H9 (cell line): Measurements from ENCODE around the gene KIAA1614. TPM values are rescaled to one million over a fixed set of nuclear protein-coding genes. Genes with fewer than 3 reads are reported as not detected.

ENCODE experiments used
- DNase-seq: peaks from one replicate; pipeline ENCODE4 v3.0.0-alpha.2; 2017
- H2AFZ ChIP-seq: one replicate; pipeline ENCODE4 v1.6.1; 2013; ENCODE audit warnings: mild to moderate bottlenecking, low read length, control low read depth, moderate library complexity
- H2AK5ac ChIP-seq: 2 replicates; pipeline ENCODE4 v1.6.1; 2013; ENCODE audit warnings: low read length, control low read depth, mixed read lengths; ENCODE audit not compliant: insufficient read length
- H2BK120ac ChIP-seq: one replicate; pipeline ENCODE4 v1.6.1; 2013; ENCODE audit warnings: low read depth, mild to moderate bottlenecking, low read length, control low read depth, inconsistent platforms; ENCODE audit not compliant: poor library complexity, severe bottlenecking
- H2BK12ac ChIP-seq: 2 replicates; pipeline ENCODE4 v1.6.1; 2013; ENCODE audit warnings: low read length, control low read depth, mixed read lengths, low read depth; ENCODE audit not compliant: insufficient read length
- H2BK15ac ChIP-seq: 2 replicates; pipeline ENCODE4 v1.6.1; 2013; ENCODE audit warnings: low read depth, low read length, control low read depth
- H2BK20ac ChIP-seq: one replicate; pipeline ENCODE4 v1.6.1; 2013; ENCODE audit warnings: low read depth, mild to moderate bottlenecking, low read length, control low read depth, inconsistent platforms; ENCODE audit not compliant: poor library complexity, severe bottlenecking
- H2BK5ac ChIP-seq: 2 replicates; pipeline ENCODE4 v1.6.1; 2013; ENCODE audit warnings: low read length, control low read depth, mixed read lengths; ENCODE audit not compliant: insufficient read length
- H3K14ac ChIP-seq: 2 replicates; pipeline ENCODE4 v1.6.1; 2013; ENCODE audit warnings: low read length, control low read depth; ENCODE audit not compliant: insufficient read depth
- H3K18ac ChIP-seq: 2 replicates; pipeline ENCODE4 v1.6.1; 2013; ENCODE audit warnings: low read depth, mild to moderate bottlenecking, mixed read lengths, low read length, control low read depth; ENCODE audit not compliant: insufficient read length
- H3K23ac ChIP-seq: 2 replicates; pipeline ENCODE4 v1.6.1; 2013; ENCODE audit warnings: low read length, control low read depth, mixed read lengths, low read depth; ENCODE audit not compliant: insufficient read length
- H3K23me2 ChIP-seq: 2 replicates; pipeline ENCODE4 v1.6.1; 2013; ENCODE audit warnings: low read depth, mild to moderate bottlenecking, mixed read lengths, low read length, control low read depth; ENCODE audit not compliant: insufficient read length, poor library complexity, severe bottlenecking
- H3K27ac ChIP-seq: 2 replicates; pipeline ENCODE4 v1.5.1; 2013; ENCODE audit warnings: low read length, control low read depth, mixed read lengths, low read depth; ENCODE audit not compliant: insufficient read length
- H3K27me3 ChIP-seq: 2 replicates; pipeline ENCODE4 v1.6.1; 2013; ENCODE audit warnings: low read length, control low read depth, inconsistent platforms; ENCODE audit not compliant: insufficient read depth
- H3K4ac ChIP-seq: 2 replicates; pipeline ENCODE4 v1.6.1; 2013; ENCODE audit warnings: low read depth, mild to moderate bottlenecking, control low read depth, inconsistent platforms, low read length, moderate library complexity
- H3K4me1 ChIP-seq: 2 replicates; pipeline ENCODE4 v1.6.1; 2013; ENCODE audit warnings: low read length, control low read depth, inconsistent platforms; ENCODE audit not compliant: insufficient read depth
- H3K4me2 ChIP-seq: 2 replicates; pipeline ENCODE4 v1.6.1; 2013; ENCODE audit warnings: low read length, control low read depth, mixed read lengths; ENCODE audit not compliant: insufficient read length, insufficient read depth
- H3K56ac ChIP-seq: 2 replicates; pipeline ENCODE4 v1.6.1; 2013; ENCODE audit warnings: low read depth, mild to moderate bottlenecking, mixed read lengths, low read length, control low read depth; ENCODE audit not compliant: insufficient read length
- H3K79me1 ChIP-seq: 2 replicates; pipeline ENCODE4 v1.6.1; 2013; ENCODE audit warnings: low read depth, mild to moderate bottlenecking, moderate library complexity, low read length, control low read depth, inconsistent platforms; ENCODE audit not compliant: insufficient read depth, poor library complexity, severe bottlenecking
- H3K79me2 ChIP-seq: 2 replicates; pipeline ENCODE4 v1.6.1; 2013; ENCODE audit warnings: low read length, control low read depth, inconsistent platforms; ENCODE audit not compliant: insufficient read depth
- H3K9ac ChIP-seq: 2 replicates; pipeline ENCODE4 v1.6.1; 2013; ENCODE audit warnings: low read length, control low read depth, mixed read lengths; ENCODE audit not compliant: insufficient read length; ENCODE audit errors: extremely low read depth
- H3K9me3 ChIP-seq: one replicate; pipeline ENCODE4 v1.6.1; 2013; ENCODE audit warnings: low read depth, low read length, inconsistent platforms; ENCODE audit not compliant: control insufficient read depth
- H3T11ph ChIP-seq: one replicate; pipeline ENCODE4 v1.6.1; 2013; ENCODE audit warnings: mild to moderate bottlenecking, low read length, control low read depth, inconsistent platforms
- H4K20me1 ChIP-seq: one replicate; pipeline ENCODE4 v1.6.1; 2013; ENCODE audit not compliant: control insufficient read depth, insufficient read length, insufficient read depth
- H4K5ac ChIP-seq: 2 replicates; pipeline ENCODE4 v1.6.1; 2013; ENCODE audit warnings: low read depth, mild to moderate bottlenecking, mixed read lengths, low read length, control low read depth; ENCODE audit not compliant: insufficient read length
- H4K8ac ChIP-seq: replicated peaks from 2 replicates; pipeline ENCODE4 v1.6.1; 2013; ENCODE audit warnings: low read length, control low read depth, mixed read lengths, low read depth; ENCODE audit not compliant: insufficient read length
- H4K91ac ChIP-seq: 2 replicates; pipeline ENCODE4 v1.6.1; 2013; ENCODE audit warnings: low read depth, mild to moderate bottlenecking, moderate library complexity, mixed read lengths, low read length, control low read depth; ENCODE audit not compliant: insufficient read length
- H3K27ac Mint-ChIP-seq, 3 experiments: 2 replicates in 2 of 3; 3 replicates in 1 of 3; pipeline ENCODE4 v1.8.0; 2020 to 2021; ENCODE audit warnings: mixed read lengths in 3 of 3, mild to moderate bottlenecking in 1 of 3, moderate library complexity in 1 of 3
- H3K27me3 Mint-ChIP-seq: 2 replicates; pipeline ENCODE4 v1.8.0; 2021; ENCODE audit warnings: low read depth, mild to moderate bottlenecking, moderate library complexity, mixed read lengths
- H3K36me3 Mint-ChIP-seq, 3 experiments: 2 replicates in 2 of 3; 3 replicates in 1 of 3; pipeline ENCODE4 v1.8.0; 2020 to 2021; ENCODE audit warnings: low read depth in 3 of 3, mixed read lengths in 3 of 3; ENCODE audit not compliant: insufficient read depth in 1 of 3
- H3K4me1 Mint-ChIP-seq, 2 experiments: 2 replicates each; pipeline ENCODE4 v1.8.0; 2020; ENCODE audit warnings: mixed read lengths in 2 of 2
- H3K4me3 Mint-ChIP-seq, 2 experiments: 2 replicates in 1 of 2; 3 replicates in 1 of 2; pipeline ENCODE4 v1.8.0; 2020 to 2021; ENCODE audit warnings: mild to moderate bottlenecking in 2 of 2, mixed read lengths in 2 of 2, moderate library complexity in 1 of 2
- H3K9me3 Mint-ChIP-seq, 2 experiments: 2 replicates in 1 of 2; 3 replicates in 1 of 2; pipeline ENCODE4 v1.8.0; 2020; ENCODE audit warnings: mild to moderate bottlenecking in 2 of 2, mixed read lengths in 2 of 2, moderate library complexity in 1 of 2
- WGBS: extraction: QIAGEN DNeasy Blood & Tissue Kit; methylation state at CpG from one replicate; pipeline ENCODE4 v1.1.7; 2013; ENCODE audit warnings: missing lambda C conversion rate, low lambda C conversion rate, mixed read lengths; ENCODE audit not compliant: insufficient read length; ENCODE audit errors: extremely low coverage; 5-methylcytosine and 5-hydroxymethylcytosine counted together
- total RNA-seq: library from RNA; stranded (reverse); gene quantifications from 2 replicates; pipeline ENCODE4 v1.2.1, GENCODE V29; 2021
- TF ChIP-seq, protein P1 (sequence below): fragments of 200-600 bp; sonication (generic); conservative IDR thresholded peaks from 3 replicates; pipeline ENCODE4 v1.8.0; 2021; ENCODE audit warnings: antibody characterized with exemption, mild to moderate bottlenecking

KIAA1614 gene
- total RNA-seq, 1 experiment from 2014 or later = 1.3 TPM

DNA sequence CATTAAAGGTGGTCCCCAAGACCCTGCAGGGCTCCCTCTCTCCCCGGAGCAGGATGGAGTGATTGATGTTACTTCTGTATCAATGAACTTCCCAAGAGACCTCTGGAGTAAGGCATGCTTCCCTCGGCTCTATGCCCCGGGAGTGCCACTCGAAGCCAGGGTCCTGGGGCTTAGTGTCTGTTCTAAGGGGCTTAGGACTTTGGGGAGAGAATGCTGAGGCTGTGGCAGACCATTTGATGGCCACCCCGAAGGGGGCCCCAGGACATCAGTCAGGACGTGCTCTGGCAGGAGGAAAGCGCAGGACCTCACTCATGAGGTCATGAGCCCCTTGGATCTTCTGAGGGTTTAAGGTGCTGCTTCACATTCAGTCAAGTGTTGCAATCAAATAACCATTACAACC is 7.5 kb downstream of the KIAA1614 start:
- Mint-ChIP-seq H3K27ac (peak overlapping the region in 1 of 3 experiments; percentile 76; a peak in 1 of 7 replicates), H3K27me3 (peaks cover 2% of the 10 kb centered on the region; the same call in 1 of the 2 replicates), H3K9me3 (no peaks in the 10 kb centered on the region), H3K4me3 (no peak overlapping the region), H3K4me1 (peaks cover 47 to 56% of the 10 kb centered on the region in 2 experiments), H3K36me3 (peaks cover 0 to 5% (median 0%) of the 10 kb centered on the region in 3 experiments; a peak in 2 of 7 replicates)
- Histone ChIP-seq H3K9ac (no peak overlapping the region), H3K23ac (no peak overlapping the region), H3K56ac (no peak overlapping the region), H2AK5ac (no peak overlapping the region), H3K18ac (no peak overlapping the region), H2BK20ac (no peak overlapping the region), H3K27me3 (no peaks in the 10 kb centered on the region), H3K4me1 (peaks cover 18% of the 10 kb centered on the region; the same call in 1 of the 2 replicates), H4K91ac (no peak overlapping the region), H3K27ac (no peak overlapping the region), H3K79me2 (no peaks in the 10 kb centered on the region), H4K20me1 (no peaks in the 10 kb centered on the region), H2BK120ac (no peak overlapping the region), H3K4ac (no peak overlapping the region), H3K9me3 (no peaks in the 10 kb centered on the region), H3T11ph (no peak overlapping the region), H2BK5ac (no peak overlapping the region), H3K23me2 (peaks cover 6% of the 10 kb centered on the region), H2BK15ac (no peak overlapping the region), H3K14ac (no peak overlapping the region; the same call in 1 of the 2 replicates), H4K8ac (no peak overlapping the region), H2BK12ac (no peak overlapping the region), H3K79me1 (no peaks in the 10 kb centered on the region), H2AFZ (no peak overlapping the region), H4K5ac (no peak overlapping the region), H3K4me2 (no peak overlapping the region)
- no CpG with 5 or more reads among the region's 7 CpGs for WGBS
- TF ChIP-seq, protein P1, sequence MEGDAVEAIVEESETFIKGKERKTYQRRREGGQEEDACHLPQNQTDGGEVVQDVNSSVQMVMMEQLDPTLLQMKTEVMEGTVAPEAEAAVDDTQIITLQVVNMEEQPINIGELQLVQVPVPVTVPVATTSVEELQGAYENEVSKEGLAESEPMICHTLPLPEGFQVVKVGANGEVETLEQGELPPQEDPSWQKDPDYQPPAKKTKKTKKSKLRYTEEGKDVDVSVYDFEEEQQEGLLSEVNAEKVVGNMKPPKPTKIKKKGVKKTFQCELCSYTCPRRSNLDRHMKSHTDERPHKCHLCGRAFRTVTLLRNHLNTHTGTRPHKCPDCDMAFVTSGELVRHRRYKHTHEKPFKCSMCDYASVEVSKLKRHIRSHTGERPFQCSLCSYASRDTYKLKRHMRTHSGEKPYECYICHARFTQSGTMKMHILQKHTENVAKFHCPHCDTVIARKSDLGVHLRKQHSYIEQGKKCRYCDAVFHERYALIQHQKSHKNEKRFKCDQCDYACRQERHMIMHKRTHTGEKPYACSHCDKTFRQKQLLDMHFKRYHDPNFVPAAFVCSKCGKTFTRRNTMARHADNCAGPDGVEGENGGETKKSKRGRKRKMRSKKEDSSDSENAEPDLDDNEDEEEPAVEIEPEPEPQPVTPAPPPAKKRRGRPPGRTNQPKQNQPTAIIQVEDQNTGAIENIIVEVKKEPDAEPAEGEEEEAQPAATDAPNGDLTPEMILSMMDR = no peak
- no peak for DNase-seq
